Measurements from ENCODE around the gene RGP1.

The RGP1 gene

DNA sequence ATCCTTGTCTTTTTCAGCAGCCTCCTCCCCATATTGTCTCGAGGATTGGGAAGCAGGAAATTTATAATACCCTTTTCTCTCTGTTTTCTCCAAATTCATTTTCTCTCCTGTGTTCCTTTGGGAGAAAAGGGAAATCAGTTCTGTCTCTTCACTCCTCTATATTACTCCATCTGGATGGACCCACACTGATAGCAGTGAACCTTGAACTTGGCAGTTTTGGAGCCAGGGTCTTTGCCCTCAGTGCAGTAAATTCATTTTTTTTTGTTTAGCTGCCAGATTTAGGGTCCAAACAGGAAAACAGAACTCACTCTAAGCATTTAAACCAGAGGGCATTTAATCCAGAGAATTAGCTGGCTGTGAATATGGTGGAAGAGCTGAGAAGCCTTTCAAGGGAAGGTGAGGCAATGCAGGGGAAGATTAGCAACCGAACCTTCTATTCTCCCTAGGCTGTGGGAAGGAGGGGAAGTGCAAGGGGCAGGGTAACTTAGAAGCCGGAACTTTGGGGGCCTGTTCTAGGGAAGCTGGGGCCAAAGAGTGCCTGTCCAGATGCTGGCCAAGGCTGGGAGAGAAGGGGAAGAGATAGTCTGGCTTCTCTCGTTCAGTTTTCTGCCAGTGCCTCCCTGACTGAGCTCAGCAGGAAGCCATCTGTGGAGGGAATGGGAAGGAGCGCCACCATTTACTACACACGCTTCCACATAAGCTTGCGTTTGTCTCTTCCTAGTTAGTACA, 26.0 kb downstream of the RGP1 start:
- no peak for DNase-seq (ENCODE audit: low spot score)

DNA sequence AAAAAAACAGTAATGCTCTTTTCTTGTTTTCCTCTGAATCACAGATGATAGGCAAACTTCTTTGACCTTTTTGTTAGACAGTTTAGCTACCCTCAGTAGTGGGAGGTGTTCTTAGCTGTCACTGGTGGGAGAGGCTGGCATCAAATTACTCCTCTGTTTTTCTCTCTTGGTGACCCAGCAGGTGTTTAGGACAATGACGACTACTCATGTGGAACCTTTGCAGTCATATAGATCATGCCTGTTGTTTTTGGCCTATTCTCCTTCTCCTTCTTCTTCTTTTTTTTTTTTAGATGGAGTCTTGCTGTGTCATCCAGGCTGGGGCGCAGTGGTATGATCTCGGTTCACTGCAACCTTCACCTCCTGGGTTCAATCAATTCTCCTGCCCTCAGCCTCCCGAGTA, 26.9 kb downstream of the RGP1 start:
- no peak for DNase-seq (ENCODE audit: low spot score)

DNA sequence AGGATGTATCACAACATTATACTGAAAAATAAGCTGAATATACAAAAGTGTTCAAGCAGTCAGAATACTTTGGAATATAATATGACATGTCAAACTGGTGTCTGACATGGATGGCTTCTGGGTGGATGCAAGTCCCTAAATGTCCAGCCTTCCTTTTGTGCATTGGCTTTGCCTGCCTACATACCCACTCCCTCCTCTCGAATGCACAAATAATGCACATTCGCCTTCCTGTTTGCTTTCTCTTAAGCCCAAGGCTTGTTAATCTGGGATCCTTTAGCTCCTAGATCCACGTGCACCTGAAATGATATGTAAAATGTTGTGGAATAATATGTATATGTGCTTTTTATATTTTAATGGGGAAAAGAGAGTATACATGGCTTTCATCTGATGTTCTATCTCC, 29.4 kb downstream of the RGP1 start:
- DNase-seq (ENCODE audit: low spot score): no peak

DNA sequence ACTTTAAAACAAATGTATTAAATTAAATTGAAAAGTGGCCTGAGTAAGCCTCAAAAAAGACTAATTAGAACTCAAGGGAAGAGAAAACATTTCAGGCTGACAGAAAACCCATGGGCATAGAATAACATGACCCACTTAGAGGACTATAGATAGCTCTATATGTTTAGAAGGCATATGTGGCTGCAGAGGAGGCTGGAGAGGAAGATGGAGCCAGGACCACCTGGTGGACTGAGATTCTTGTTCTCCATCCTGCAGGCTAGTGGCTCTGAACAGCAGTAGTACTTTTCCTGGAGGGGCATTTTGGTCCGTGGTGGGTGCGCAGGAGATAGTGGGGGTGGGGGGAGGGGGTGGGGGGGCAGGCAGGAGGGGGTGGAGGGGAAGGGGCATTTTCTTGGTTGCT, 32.0 kb downstream of the RGP1 start:
- DNase-seq (ENCODE audit: low spot score): no peak

DNA sequence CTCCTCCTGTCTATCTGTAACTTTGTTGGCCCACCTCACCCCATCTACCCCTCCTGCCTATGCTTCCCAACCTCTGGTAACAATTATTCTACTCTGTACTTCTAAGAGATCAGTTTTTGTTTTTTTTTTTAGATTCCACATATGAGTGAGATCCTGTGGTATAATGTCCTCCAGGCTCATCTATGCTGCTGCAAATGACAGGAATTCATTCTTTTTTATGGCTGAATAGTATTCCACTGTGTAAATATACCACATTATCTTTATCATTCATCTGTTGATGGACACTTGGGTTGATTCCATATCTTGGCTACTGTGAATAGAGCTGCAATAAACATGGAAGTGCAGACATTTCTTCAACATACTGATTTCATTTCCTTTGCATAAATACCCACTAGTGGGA, 34.3 kb downstream of the RGP1 start:
- no peak for DNase-seq (ENCODE audit: low spot score)

DNA sequence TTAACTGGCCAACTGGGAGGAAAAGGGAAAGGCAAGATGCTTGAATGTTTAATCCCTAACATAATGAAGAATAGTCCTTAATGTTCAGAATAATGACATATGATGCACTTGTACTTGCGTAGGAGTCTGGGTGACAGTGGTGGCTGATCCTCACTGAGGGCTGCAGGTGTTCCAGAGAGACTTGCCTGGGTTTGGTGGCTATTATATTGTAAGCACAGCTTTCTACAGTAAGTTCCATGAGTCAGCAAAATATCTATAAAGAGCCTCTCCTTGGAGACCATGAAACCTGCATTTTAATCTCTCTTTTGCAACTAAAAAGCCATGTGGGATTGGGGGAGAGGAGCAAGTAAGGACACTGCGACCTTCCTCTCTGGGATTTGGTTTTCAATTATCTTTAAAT, 40.5 kb downstream of the RGP1 start:
- no peak for DNase-seq (ENCODE audit: low spot score)

DNA sequence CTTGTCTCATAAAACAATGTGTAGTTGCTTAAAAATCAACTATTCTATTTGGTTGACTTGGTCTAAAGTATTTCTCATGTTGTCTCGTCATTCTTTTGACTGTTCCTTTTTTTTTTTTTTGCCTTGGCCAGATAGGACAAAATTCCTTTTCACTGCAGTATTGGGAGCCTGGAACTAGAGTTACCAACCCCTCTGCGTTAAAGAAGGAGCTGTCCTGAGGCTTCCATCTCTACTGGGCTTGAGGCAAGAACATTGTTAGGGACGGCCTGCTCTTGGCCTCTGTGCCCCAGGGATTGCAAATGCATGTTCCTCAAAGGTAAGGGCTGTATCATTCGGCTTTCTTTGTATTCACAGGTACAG, 40.9 kb downstream of the RGP1 start:
- no peak for DNase-seq (ENCODE audit: low spot score)

DNA sequence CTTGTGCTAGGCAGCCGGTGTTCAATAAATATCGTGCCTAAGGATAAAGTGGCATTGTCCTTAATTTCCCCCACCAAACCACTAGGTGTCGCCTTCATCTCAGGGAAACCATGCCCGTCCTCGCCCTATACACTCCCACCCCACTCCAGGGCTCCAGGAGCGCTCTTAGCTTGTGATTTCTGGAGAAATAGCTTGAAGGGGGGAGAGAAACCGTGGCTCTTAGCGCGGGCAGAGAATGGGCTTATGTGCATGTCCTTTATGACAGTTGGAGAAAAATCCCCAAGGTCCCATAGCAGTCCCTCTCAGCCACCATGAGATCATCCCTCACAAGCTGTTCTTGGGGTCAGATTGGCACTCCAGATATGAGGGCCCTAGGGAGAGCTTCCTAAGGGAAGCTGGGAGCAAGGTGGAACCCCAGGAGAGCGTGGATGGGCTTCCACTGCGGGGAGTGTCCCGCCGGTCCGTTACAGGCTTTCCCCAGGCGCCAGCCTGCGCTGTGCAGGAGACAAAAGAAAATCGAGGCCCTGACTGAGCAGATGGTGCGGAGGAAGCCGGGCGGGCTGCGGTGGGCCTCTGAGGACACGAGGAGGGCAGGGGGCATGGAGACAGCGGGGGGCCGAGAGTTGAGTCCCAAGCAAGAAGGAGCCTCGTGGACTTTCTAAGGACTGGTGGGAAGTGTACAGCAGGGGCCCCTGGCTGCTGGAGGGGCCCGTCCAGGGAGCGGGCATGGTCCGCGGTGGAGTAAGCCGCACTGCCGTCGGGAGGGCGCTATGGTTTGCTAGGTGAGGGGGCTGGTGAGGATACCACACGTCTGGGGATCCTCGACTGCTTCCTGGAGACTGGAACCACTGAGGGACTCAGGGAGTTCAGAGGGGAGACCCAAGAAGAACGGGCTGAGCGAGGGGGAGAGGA, 41.6 kb downstream of the RGP1 start:
- DNase-seq (ENCODE audit: low spot score): peak; percentile 62

DNA sequence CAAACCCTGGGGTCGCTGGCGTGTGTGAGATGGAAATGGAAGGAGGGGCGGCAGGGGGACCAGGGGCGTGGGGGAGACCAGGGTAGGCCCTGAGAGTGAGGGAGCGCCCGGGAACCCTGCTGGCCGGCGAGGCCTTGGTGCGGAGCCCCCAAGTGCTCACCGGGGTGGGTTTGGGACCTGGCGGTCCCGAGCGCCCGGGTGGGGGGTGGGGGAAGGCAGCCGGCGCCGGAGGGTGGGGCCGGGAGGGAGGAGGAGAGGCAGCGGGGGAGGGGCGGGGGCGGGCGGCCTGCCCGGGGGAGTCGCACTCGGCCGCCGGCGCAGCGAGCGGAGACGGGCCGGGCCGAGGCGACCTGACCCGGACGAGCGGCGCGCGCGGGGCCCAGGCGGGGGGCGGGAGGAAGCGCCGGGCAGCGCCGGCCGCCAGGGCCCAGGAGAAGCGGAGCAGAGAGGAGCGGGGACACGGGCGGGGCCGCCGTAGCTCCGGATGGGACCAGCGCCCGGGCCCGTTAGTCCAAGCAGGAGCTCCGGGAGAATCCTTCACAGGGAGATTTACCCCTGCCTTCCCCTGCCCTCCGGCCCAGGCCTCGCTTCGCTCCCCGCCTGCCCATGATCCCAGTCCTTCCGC, 42.3 kb downstream of the RGP1 start, which contains the start of gene NPR2:
Gene NPR2, plus strand, starts transcription at position 295 of the 625 bp plus-strand sequence. CDS start 818 bp downstream, outside the sequence.
- DNase-seq (ENCODE audit: low spot score): no peak

DNA sequence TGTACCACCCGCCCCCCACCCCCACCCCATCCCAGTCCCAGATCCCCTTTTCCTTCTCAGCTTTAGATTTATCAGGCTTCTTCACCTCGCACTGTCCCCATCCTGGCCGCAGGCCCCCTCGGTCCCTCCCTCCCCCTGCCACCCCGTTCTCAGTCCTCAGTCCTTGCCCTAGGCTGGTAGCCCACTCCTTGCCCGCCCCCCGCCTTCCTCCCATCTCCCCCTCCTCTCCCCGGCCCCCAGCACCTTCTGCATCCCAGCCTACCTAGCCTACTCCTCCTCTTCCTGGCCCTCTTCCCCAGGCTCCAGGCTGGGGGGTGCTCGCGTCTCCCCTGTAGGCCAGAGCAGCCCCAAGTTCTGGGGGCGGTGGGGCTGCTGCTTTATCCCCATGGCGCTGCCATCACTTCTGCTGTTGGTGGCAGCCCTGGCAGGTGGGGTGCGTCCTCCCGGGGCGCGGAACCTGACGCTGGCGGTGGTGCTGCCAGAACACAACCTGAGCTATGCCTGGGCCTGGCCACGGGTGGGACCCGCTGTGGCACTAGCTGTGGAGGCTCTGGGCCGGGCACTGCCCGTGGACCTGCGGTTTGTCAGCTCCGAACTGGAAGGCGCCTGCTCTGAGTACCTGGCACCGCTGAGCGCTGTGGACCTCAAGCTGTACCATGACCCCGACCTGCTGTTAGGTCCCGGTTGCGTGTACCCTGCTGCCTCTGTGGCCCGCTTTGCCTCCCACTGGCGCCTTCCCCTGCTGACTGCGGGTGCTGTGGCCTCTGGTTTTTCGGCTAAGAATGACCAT, 43.1 kb downstream of the RGP1 start:
- no peak for DNase-seq (ENCODE audit: low spot score)

DNA sequence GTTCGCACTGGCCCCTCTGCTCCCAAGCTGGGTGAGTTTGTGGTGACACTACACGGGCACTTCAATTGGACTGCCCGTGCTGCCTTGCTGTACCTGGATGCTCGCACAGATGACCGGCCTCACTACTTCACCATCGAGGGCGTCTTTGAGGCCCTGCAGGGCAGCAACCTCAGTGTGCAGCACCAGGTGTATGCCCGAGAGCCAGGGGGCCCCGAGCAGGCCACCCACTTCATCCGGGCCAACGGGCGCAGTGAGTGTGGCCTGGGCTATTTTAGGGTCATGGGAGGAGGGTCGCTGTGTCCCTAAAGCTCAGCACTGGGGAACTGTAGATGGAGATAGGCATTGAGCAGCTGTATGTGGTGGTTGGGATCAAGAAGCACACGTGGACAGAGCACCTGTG, 43.7 kb downstream of the RGP1 start:
- DNase-seq (ENCODE audit: low spot score): no peak

DNA sequence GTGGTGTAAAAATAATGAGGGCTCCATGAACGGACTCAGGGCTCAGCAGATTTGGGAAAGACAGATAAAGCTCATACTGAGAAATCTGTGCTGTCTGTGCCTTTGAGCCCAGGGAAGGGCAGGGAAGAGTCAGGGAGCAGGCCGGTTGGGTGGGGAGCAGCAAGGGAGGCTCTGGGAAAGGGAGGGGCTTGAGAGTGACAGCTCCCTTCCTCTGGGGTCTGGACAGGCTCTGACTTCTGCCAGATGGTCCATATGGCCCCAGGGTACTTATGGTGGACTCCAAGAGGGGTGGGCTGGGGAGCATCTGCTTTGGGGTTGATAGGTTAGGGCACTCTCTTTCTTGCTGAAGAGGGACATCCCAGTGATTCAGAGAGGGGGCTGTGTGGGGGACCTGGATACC, 44.4 kb downstream of the RGP1 start:
- no peak for DNase-seq (ENCODE audit: low spot score)

DNA sequence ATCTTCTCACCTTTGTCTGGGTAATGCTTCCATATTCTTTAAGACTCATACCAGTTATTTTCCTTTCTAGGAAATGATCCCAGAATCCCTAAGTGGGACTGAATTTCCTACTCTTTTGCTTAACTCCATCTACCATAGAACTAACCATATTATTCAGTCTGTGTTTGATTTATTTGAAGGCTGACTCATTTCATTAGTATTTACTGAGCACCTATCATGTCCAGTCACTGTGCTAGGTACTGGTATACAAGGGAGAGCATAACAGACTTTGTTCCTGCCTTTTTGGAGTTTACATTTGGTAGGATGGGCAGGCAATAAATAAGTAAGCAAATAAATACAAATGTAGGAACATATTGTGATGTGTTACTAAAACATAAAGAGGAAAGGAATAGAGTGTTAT, 46.6 kb downstream of the RGP1 start:
- no peak for DNase-seq (ENCODE audit: low spot score)

DNA sequence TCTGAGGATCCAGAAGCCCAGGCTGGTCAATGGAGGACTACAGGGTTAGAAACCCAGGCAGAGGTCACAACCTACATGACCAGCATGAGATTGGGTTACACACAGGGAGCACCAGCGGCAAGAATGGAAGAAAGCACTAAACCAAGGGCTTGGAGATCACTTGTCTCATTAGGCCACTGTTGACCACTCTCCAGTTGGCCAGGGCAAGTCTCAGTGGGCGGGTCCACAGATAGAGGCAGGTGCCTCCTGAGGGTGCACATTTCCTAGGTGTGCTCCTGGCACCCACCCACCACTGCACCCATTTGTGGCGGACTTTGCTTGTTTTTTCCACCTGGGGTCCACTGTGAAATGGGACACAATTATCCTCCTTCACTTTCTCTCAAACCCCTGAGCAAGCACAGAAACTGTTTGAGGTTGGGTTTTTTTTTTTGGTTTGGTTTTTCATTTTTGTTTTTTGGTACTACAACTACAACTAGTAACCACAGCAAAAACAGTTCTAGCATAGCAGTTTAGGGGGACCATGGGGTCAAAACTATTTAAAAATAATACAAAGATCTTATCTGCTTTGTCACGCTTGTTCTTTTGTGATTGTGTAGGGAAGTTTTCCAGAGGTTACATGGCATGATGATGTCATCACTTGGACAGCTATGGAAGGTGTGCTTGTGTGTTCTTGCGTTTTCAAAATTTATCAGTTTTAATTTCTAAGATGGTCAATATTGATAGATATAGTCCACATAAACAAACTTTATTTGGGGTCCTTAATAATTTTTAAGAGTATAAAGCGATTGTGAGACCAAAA, 48.4 kb downstream of the RGP1 start:
- no peak for DNase-seq (ENCODE audit: low spot score)

DNA sequence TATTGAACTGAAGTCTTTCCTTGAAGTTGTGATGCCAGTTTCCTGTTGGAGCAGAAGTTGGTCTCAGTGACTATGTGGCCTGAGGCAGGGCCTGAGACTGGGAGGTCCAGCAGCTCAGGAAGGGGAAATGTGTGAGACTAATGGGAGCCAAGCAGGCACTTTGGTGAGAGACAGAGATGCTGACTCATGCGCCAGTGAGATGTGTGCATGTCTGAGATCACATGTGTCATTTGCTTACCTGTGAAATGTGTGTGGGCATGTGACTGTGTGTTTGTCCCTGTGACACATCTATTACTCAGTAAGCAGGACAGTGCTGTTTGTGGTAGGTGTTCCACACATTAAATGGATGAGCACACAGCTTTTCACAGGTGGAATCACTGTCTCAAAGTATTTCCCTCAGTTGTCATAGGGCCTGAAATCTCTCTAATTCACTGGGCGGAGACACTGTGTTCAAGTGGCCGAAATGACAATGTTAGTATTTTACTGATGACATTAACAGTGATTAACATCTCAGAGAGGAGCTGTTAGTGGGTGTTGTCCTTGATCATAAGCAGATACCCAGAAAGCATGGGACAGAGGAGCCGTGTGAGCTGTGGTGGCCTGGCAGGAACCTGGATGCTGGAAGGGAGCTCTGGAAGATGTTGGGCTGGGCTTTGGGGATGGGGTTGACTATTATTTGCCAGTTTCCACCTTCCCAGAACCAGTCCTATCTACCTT, 49.7 kb downstream of the RGP1 start:
- no peak for DNase-seq (ENCODE audit: low spot score)

DNA sequence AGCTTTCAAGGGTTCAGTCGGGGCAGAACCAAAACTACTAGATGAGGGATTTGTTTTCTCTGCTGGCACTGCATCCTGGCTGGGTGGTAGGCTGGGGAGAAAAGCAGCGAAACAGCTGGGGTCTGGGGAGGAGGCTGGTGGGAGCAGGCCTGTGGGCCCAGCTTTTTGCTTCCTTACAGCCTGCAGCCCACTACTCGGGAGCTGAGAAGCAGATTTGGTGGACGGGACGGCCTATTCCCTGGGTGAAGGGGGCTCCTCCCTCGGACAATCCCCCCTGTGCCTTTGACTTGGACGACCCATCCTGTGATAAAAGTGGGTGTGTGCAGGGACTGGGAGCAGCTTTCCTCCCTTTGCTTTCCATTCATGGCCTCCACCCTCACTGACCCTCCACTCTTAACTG, 51.4 kb downstream of the RGP1 start:
- DNase-seq (ENCODE audit: low spot score): no peak

DNA sequence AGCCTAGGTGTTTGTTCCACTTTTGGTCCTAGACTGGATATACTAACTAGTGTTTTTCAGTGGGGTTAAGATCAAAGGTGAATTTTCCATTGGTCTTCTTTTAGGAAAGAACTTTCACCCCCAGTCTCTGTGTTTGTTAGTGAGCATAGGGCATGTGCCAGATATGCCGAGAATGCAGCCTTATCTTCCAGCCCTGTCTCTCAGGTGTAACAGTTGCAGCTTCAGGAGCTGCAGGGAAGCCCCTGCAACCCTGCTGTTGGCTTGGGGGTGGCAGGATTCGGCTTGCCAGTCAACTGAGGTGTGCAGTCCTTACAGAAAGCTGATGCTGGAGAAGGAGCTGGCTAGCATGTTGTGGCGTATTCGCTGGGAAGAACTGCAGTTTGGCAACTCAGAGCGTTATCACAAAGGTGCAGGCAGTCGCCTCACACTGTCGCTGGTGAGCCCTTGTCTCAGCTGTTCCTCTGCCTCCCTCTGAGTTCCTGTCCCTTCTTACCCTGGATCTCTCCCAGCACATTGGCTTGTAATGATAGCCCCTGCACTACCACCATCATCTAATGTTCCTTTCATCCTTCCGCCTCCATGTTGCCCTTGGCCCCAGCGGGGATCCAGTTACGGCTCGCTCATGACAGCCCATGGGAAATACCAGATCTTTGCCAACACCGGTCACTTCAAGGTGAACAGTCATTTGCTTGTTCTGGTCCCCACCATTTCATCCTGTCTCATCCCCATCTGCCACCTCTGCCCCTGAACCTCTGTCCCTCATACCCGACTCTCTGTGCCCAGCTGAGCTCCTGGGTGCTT, 52.4 kb downstream of the RGP1 start:
- DNase-seq (ENCODE audit: low spot score): no peak

DNA sequence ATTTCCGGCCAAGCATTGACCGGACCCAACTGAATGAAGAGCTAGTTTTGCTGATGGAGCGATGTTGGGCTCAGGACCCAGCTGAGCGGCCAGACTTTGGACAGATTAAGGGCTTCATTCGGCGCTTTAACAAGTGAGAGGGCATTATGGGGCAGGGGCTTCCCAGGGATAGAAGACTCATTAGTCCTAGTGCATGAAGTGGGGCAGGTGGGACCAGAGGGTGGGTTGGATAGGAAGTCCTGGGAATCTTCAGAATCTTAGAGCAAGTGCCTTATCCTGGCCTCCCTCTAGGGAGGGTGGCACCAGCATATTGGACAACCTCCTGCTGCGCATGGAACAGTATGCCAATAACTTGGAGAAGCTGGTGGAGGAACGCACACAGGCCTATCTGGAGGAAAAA, 57.0 kb downstream of the RGP1 start:
- no peak for DNase-seq (ENCODE audit: low spot score)
